ENCODE data around the gene RPTOR. TPM values are rescaled to one million over a fixed set of nuclear protein-coding genes. Genes with fewer than 3 reads are reported as not detected.

Gene RPTOR
- total RNA-seq, 4 donors from 2014 or later: 47.6 to 56.9 (median 55.4) TPM

GRCh38 chr17:80667462-80668277, 123.0 kb downstream of the RPTOR start:
- ATAC-seq: no peak
- no peak overlapping the region for H3K4me3 ChIP-seq
- DNase-seq: no peak
- peaks cover 0 to 3% of the 10 kb centered on the region in 2 donors for H3K36me3 ChIP-seq
- no peak overlapping the region for H3K27ac ChIP-seq
- intact Hi-C loops (cut with DNase I; ENCODE audit: low total_unique reads) (no loop called here), in situ Hi-C loops (cut with MboI; ENCODE audit: low sequenced_read_pairs in 4 of 4) (no loop called here)
- H3K27me3 ChIP-seq: no peaks in the 10 kb centered on the region
- H3K4me1 ChIP-seq: peaks cover 12 to 17% of the 10 kb centered on the region in 2 donors
- TF ChIP-seq CTCF (IDR thresholded peaks at IDR 0.05 in 4 of 5, conservative IDR thresholded peaks at IDR 0.05 in 1 of 5) (no peak), POLR2A (IDR thresholded peaks at IDR 0.05) (no peak)
- no peaks in the 10 kb centered on the region for H3K9me3 ChIP-seq

- Histone ChIP-seq H3K4me1 (peaks cover 7 to 11% of the 10 kb centered on the region in 2 donors), H3K36me3 (peaks cover 0 to 3% of the 10 kb centered on the region in 2 donors), H3K4me3 (no peak overlapping the region), H3K27ac (no peak overlapping the region), H3K27me3 (no peaks in the 10 kb centered on the region), H3K9me3 (no peaks in the 10 kb centered on the region)
- intact Hi-C loops (cut with DNase I; ENCODE audit: low total_unique reads) (no loop called here), in situ Hi-C loops (cut with MboI; ENCODE audit: low sequenced_read_pairs in 4 of 4) (no loop called here)
- DNase-seq (no peak), ATAC-seq (no peak)
- TF ChIP-seq CTCF (IDR thresholded peaks at IDR 0.05 in 4 of 5, conservative IDR thresholded peaks at IDR 0.05 in 1 of 5) (no peak), POLR2A (IDR thresholded peaks at IDR 0.05) (no peak)
Observed at GRCh38 chr17:80668375-80669148, 123.9 kb downstream of the RPTOR start.

- Histone ChIP-seq H3K27ac (no peak overlapping the region), H3K4me3 (no peak overlapping the region), H3K4me1 (peaks cover 0 to 7% of the 10 kb centered on the region in 2 donors), H3K9me3 (no peaks in the 10 kb centered on the region), H3K27me3 (no peaks in the 10 kb centered on the region), H3K36me3 (peaks cover 0 to 3% of the 10 kb centered on the region in 2 donors)
- in situ Hi-C loops (cut with MboI; ENCODE audit: low sequenced_read_pairs in 4 of 4): no loop called here
- TF ChIP-seq CTCF (IDR thresholded peaks at IDR 0.05 in 4 of 5, conservative IDR thresholded peaks at IDR 0.05 in 1 of 5): no peak
- ATAC-seq: no peak
- intact Hi-C loops (cut with DNase I; ENCODE audit: low total_unique reads): loop anchor here (5.0 kb wide), 1 partner anchor 194 kb away; the partner anchor contains the start of gene NPTX1
- no peak for DNase-seq
Observed at GRCh38 chr17:80671039-80671824, 126.6 kb downstream of the RPTOR start.

GRCh38 chr17:80671825-80672110, 127.1 kb downstream of the RPTOR start:
- intact Hi-C loops (cut with DNase I; ENCODE audit: low total_unique reads) (loop anchor here (5.0 kb wide), 1 partner anchor 194 kb away; the partner anchor contains the start of gene NPTX1), in situ Hi-C loops (cut with MboI; ENCODE audit: low sequenced_read_pairs in 4 of 4) (no loop called here)
- H3K9me3 ChIP-seq: no peaks in the 10 kb centered on the region
- ATAC-seq (no peak), DNase-seq (no peak)
- no peaks in the 10 kb centered on the region for H3K27me3 ChIP-seq
- no peak overlapping the region for H3K4me3 ChIP-seq
- TF ChIP-seq CTCF (IDR thresholded peaks at IDR 0.05 in 4 of 5, conservative IDR thresholded peaks at IDR 0.05 in 1 of 5) (no peak), POLR2A (IDR thresholded peaks at IDR 0.05) (no peak)
- H3K36me3 ChIP-seq: peaks cover 0 to 3% of the 10 kb centered on the region in 2 donors
- H3K27ac ChIP-seq: no peak overlapping the region
- H3K4me1 ChIP-seq: peaks cover 0 to 7% of the 10 kb centered on the region in 2 donors

All from gastrocnemius medialis (tissue), 4 donors.